HepG2 (cell line): ENCODE results near the gene CCDC148. TPM values are rescaled to one million over a fixed set of nuclear protein-coding genes. Genes with fewer than 3 reads are reported as not detected.

Experiments
- FOXA3 ChIP-seq: IDR thresholded peaks from 2 replicates; pipeline ENCODE4 v1.6.1; 2016; ENCODE audit warnings: missing genetic modification reagents, missing compliant biosample characterization
- GATAD2A ChIP-seq: IDR thresholded peaks from 2 replicates; pipeline ENCODE4 v1.6.1; 2016
- HMG20A ChIP-seq: IDR thresholded peaks from 2 replicates; pipeline ENCODE4 v1.6.1; 2016; ENCODE audit warnings: borderline replicate concordance
- HNF1A ChIP-seq, 2 experiments: sonication (generic) in 1 of 2; formaldehyde crosslinking in 1 of 2; IDR thresholded peaks; 2 replicates each; pipeline versions ENCODE4 v1.4.0 to v1.6.1; 2016 to 2020; ENCODE audit warnings: borderline replicate concordance in 1 of 2, low read depth in 1 of 2, mild to moderate bottlenecking in 1 of 2, missing genetic modification reagents in 1 of 2
- HOMEZ ChIP-seq: IDR thresholded peaks from 2 replicates; pipeline ENCODE4 v1.6.1; 2016; ENCODE audit warnings: low read depth
- HOXA3 ChIP-seq: sonication (generic); formaldehyde crosslinking; IDR thresholded peaks from 2 replicates; pipeline ENCODE4 v1.5.0; 2020; ENCODE audit warnings: missing genetic modification reagents
- MIXL1 ChIP-seq: IDR thresholded peaks from 2 replicates; pipeline ENCODE4 v1.6.1; 2016
- PAX8 ChIP-seq: sonication (generic); formaldehyde crosslinking; IDR thresholded peaks from 2 replicates; pipeline ENCODE4 v1.8.0; 2022; ENCODE audit warnings: mild to moderate bottlenecking, missing genetic modification reagents, borderline replicate concordance
- PITX1 ChIP-seq: sonication (generic); formaldehyde crosslinking; IDR thresholded peaks from 2 replicates; pipeline ENCODE4 v1.5.1; 2020; ENCODE audit warnings: mild to moderate bottlenecking, missing genetic modification reagents
- REST ChIP-seq, 2 experiments: IDR thresholded peaks; 2 replicates each; pipeline ENCODE4 v1.6.1; 2011 to 2012; ENCODE audit warnings: low read length in 2 of 2, borderline replicate concordance in 1 of 2, low read depth in 1 of 2, mild to moderate bottlenecking in 1 of 2, moderate library complexity in 1 of 2
- SAP130 ChIP-seq: IDR thresholded peaks from 2 replicates; pipeline ENCODE4 v1.6.1; 2016; ENCODE audit warnings: low read depth
- SOX5 ChIP-seq: IDR thresholded peaks from 2 replicates; pipeline ENCODE4 v1.6.1; 2016; ENCODE audit warnings: borderline replicate concordance
- TCF7 ChIP-seq: sonication (generic); IDR thresholded peaks from 2 replicates; pipeline ENCODE4 v1.6.1; 2016; ENCODE audit warnings: antibody characterized with exemption, low read depth
- TCF7L2 ChIP-seq: IDR thresholded peaks from 2 replicates; pipeline ENCODE4 v1.6.1; 2011; ENCODE audit warnings: mild to moderate bottlenecking, low read depth, low read length, moderate library complexity
- ZBTB38 ChIP-seq: sonication (generic); formaldehyde crosslinking; IDR thresholded peaks from 2 replicates; pipeline ENCODE4 v1.5.1; 2020; ENCODE audit warnings: mild to moderate bottlenecking, missing genetic modification reagents
- ZNF331 ChIP-seq: sonication (generic); formaldehyde crosslinking; IDR thresholded peaks from 2 replicates; pipeline ENCODE4 v1.4.0; 2020; ENCODE audit warnings: missing genetic modification reagents
- ZNF564 ChIP-seq: sonication (generic); formaldehyde crosslinking; IDR thresholded peaks from 2 replicates; pipeline ENCODE4 v1.8.1; 2023; ENCODE audit warnings: mild to moderate bottlenecking, missing genetic modification reagents
- polyA plus RNA-seq, 8 experiments: library from polyadenylated mRNA; depleted of rRNA in 3 of 8; stranded (reverse) in 7 of 8; unstranded in 1 of 8; fragments of >200 nt; fragmentation: Illumina TruSeq in 4 of 8; extraction: Trizol in 4 of 8; gene quantifications; 2 replicates each; pipeline versions ENCODE4 v1.2.1 to v1.2.3, GENCODE V29; 2011 to 2016; ENCODE audit warnings: low read depth in 4 of 8, missing spikeins in 1 of 8, mixed read lengths in 1 of 8; ENCODE audit not compliant: insufficient read depth in 1 of 8
- total RNA-seq, 5 experiments: library from RNA; depleted of rRNA; stranded (reverse); fragments of >200 nt; fragmentation: Illumina TruSeq; extraction: Trizol; gene quantifications; 2 replicates each; pipeline ENCODE4 v1.2.3, GENCODE V29; 2016; ENCODE audit warnings: low read depth in 1 of 5
- TF ChIP-seq, protein P1 (sequence below): sonication (generic); formaldehyde crosslinking; IDR thresholded peaks from 2 replicates; pipeline ENCODE4 v1.4.0; 2020; ENCODE audit warnings: missing genetic modification reagents
- TF ChIP-seq, protein P2 (sequence below): sonication (generic); formaldehyde crosslinking; IDR thresholded peaks from 2 replicates; pipeline ENCODE4 v1.5.0; 2020; ENCODE audit warnings: missing genetic modification reagents

The CCDC148 gene
- total and polyA plus RNA-seq, 2 of the 13 experiments (the other 11 are each of a cell fraction or from before 2014, with no cell fraction given) = 0.30 to 0.49 TPM

GRCh38 chr2:158134655-158135054 is 321.9 kb downstream of the CCDC148 start (continued):
- no peak for TF ChIP-seq REST (IDR thresholded peaks at IDR 0.05; ENCODE audit: borderline replicate concordance in 1 of 2, low read depth in 1 of 2, low read length in 2 of 2)
- TF ChIP-seq MIXL1 (CRISPR knock-in tag) = 0 out of 2 replicates have a peak, but pooled peaks have one; percentile 30
- no peak for TF ChIP-seq TCF7L2
- no peak for TF ChIP-seq PAX8 (CRISPR knock-in tag)
- no peak for TF ChIP-seq HNF1A (IDR thresholded peaks at IDR 0.05; ENCODE audit: low read depth)
- TF ChIP-seq HNF1A (CRISPR knock-in tag; IDR thresholded peaks at IDR 0.05; ENCODE audit: borderline replicate concordance) = no peak
- TF ChIP-seq ZNF564 (CRISPR knock-in tag) = no peak
- peak; percentile 75; the same call in 1 of the 2 replicates for TF ChIP-seq HOMEZ (CRISPR knock-in tag)
- TF ChIP-seq ZBTB38 = 0 out of 2 replicates have a peak, but pooled peaks have one; percentile 34
- TF ChIP-seq TCF7 = no peak
- TF ChIP-seq, protein P1, sequence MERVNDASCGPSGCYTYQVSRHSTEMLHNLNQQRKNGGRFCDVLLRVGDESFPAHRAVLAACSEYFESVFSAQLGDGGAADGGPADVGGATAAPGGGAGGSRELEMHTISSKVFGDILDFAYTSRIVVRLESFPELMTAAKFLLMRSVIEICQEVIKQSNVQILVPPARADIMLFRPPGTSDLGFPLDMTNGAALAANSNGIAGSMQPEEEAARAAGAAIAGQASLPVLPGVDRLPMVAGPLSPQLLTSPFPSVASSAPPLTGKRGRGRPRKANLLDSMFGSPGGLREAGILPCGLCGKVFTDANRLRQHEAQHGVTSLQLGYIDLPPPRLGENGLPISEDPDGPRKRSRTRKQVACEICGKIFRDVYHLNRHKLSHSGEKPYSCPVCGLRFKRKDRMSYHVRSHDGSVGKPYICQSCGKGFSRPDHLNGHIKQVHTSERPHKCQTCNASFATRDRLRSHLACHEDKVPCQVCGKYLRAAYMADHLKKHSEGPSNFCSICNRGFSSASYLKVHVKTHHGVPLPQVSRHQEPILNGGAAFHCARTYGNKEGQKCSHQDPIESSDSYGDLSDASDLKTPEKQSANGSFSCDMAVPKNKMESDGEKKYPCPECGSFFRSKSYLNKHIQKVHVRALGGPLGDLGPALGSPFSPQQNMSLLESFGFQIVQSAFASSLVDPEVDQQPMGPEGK = peak; percentile 54
- TF ChIP-seq HOXA3 (CRISPR knock-in tag) = peak; percentile 66; the same call in 1 of the 2 replicates
- TF ChIP-seq GATAD2A (CRISPR knock-in tag) = peak; percentile 55
- TF ChIP-seq, protein P2, sequence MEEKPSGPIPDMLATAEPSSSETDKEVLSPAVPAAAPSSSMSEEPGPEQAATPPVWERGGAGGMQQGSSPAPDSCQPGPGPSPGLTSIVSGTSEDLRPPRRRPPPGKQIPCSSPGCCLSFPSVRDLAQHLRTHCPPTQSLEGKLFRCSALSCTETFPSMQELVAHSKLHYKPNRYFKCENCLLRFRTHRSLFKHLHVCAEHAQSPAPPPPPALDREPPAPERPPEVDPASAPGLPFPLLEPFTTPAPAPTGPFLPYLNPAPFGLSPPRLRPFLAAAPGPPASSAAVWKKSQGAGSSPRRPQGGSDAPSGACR = no peak
- TF ChIP-seq SAP130 (CRISPR knock-in tag) = no peak
- peak; percentile 64; the same call in 1 of the 2 replicates for TF ChIP-seq HMG20A (CRISPR knock-in tag)
- 0 out of 2 replicates have a peak, but pooled peaks have one; percentile 42 for TF ChIP-seq PITX1 (CRISPR knock-in tag)
- no peak for TF ChIP-seq SOX5 (CRISPR knock-in tag)
- peak; percentile 56; the same call in 1 of the 2 replicates for TF ChIP-seq ZNF331 (CRISPR knock-in tag)
- peak; percentile 38 for TF ChIP-seq FOXA3 (CRISPR knock-in tag)
